ENCODE results near the gene CGNL1.

- TF ChIP-seq POLR2A (IDR thresholded peaks at IDR 0.05; ENCODE audit: low read depth, low read length) (no peak), USF1 (IDR thresholded peaks at IDR 0.05; ENCODE audit: borderline replicate concordance, extremely low read length, insufficient read depth, low read depth, low read length) (no peak), CTCF (IDR thresholded peaks at IDR 0.05 in 2 of 3, conservative IDR thresholded peaks at IDR 0.05 in 1 of 3; ENCODE audit: control insufficient read depth in 2 of 3, extremely low read depth in 1 of 3, insufficient read depth in 1 of 3, low read depth in 3 of 3, low read length in 3 of 3) (no peak), KDM1A (IDR thresholded peaks at IDR 0.05; ENCODE audit: borderline replicate concordance) (no peak), POLR2AphosphoS5 (IDR thresholded peaks at IDR 0.05; ENCODE audit: low read length) (no peak), ETV6 (conservative IDR thresholded peaks at IDR 0.05 in 1 of 2, IDR thresholded peaks at IDR 0.05 in 1 of 2; ENCODE audit: borderline replicate concordance in 1 of 2, low read depth in 1 of 2) (no peak), CEBPB (IDR thresholded peaks at IDR 0.05; ENCODE audit: borderline replicate concordance in 1 of 2, low read depth in 2 of 2, low read length in 2 of 2) (no peak), BACH1 (IDR thresholded peaks at IDR 0.05; ENCODE audit: borderline replicate concordance) (no peak), POLR2AphosphoS2 (IDR thresholded peaks at IDR 0.05; ENCODE audit: low read depth, low read length) (no peak), ZNF274 (IDR thresholded peaks at IDR 0.05; ENCODE audit: insufficient read depth, insufficient read length) (no peak), SIN3A (IDR thresholded peaks at IDR 0.05; ENCODE audit: low read depth, low read length) (no peak), REST (IDR thresholded peaks at IDR 0.05; ENCODE audit: low read depth, low read length) (no peak)
- TF ChIP-seq, protein P1, sequence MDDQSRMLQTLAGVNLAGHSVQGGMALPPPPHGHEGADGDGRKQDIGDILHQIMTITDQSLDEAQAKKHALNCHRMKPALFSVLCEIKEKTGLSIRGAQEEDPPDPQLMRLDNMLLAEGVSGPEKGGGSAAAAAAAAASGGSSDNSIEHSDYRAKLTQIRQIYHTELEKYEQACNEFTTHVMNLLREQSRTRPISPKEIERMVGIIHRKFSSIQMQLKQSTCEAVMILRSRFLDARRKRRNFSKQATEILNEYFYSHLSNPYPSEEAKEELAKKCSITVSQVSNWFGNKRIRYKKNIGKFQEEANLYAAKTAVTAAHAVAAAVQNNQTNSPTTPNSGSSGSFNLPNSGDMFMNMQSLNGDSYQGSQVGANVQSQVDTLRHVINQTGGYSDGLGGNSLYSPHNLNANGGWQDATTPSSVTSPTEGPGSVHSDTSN (IDR thresholded peaks at IDR 0.05; ENCODE audit: insufficient replicate concordance, low read depth, low read length), result no peak
- TF ChIP-seq, protein P2, sequence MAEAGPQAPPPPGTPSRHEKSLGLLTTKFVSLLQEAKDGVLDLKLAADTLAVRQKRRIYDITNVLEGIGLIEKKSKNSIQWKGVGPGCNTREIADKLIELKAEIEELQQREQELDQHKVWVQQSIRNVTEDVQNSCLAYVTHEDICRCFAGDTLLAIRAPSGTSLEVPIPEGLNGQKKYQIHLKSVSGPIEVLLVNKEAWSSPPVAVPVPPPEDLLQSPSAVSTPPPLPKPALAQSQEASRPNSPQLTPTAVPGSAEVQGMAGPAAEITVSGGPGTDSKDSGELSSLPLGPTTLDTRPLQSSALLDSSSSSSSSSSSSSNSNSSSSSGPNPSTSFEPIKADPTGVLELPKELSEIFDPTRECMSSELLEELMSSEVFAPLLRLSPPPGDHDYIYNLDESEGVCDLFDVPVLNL (IDR thresholded peaks at IDR 0.05; ENCODE audit: low read depth, low read length), result no peak
These were observed 79.6 kb downstream of the CGNL1 start for GRCh38 chr15:57455929-57456328.

Data from GM12878 (cell line).